Measurements from ENCODE around the gene CRY1. TPM values are rescaled to one million over a fixed set of nuclear protein-coding genes. Genes with fewer than 3 reads are reported as not detected.

CRY1 gene
- total and polyA plus RNA-seq, 9 of the 15 experiments (the other 6 are each of a cell fraction or from before 2014, with no cell fraction given) = 8.7 to 33.3 (median 25.2) TPM

- H3K36me3 ChIP-seq (ENCODE audit: control insufficient read depth, insufficient read depth, low read length) = no peaks in the 10 kb centered on the region
- ChIA-PET CTCF (ENCODE audit: low intra/inter-chr PET ratio) (no interaction called here), POLR2A (interaction anchor here (1.0 kb wide), 1 partner anchor 10 kb away, joined by 3 read pairs; no protein-coding TSS in a partner anchor)
- no peaks in the 10 kb centered on the region for H3K9me3 ChIP-seq (replicated peaks; ENCODE audit: control insufficient read depth, insufficient read depth, low read depth, low read length)
- BruUV-seq (replicated peaks) = no TSS peak
- DNase-seq (ENCODE audit: extremely low read depth in 1 of 4, low spot score in 3 of 4) (no peak), ATAC-seq (no peak), FAIRE-seq (no peak)
- H3K9me1 ChIP-seq (ENCODE audit: control insufficient read depth, insufficient read depth, low read length) = no peaks in the 10 kb centered on the region
- intact Hi-C loops (cut with micrococcal nuclease) = no loop called here
- H3K4me3 ChIP-seq = no peak overlapping the region
- no peak overlapping the region for H3K27ac ChIP-seq (ENCODE audit: extremely low read depth, low read depth, low read length)
- no peaks in the 10 kb centered on the region for H4K20me1 ChIP-seq (replicated peaks; ENCODE audit: control insufficient read depth, insufficient read depth, low read length)
- in situ Hi-C loops (cut with MboI) = no loop called here
- H2AFZ ChIP-seq (ENCODE audit: low read depth, low read length) = no peak overlapping the region
- no peak overlapping the region for H3K4me2 ChIP-seq (ENCODE audit: insufficient read depth, low read length)
- H3K9ac ChIP-seq (ENCODE audit: insufficient read depth in 1 of 2, low read depth in 2 of 2, low read length in 2 of 2) = no peak overlapping the region
- no peaks in the 10 kb centered on the region for H3K4me1 ChIP-seq (replicated peaks in 1 of 2; ENCODE audit: control insufficient read depth in 2 of 2, insufficient read depth in 2 of 2, low read length in 2 of 2)
- H3K27me3 ChIP-seq (ENCODE audit: control insufficient read depth in 2 of 2, insufficient read depth in 2 of 2, low read length in 2 of 2) = no peaks in the 10 kb centered on the region
- no peaks in the 10 kb centered on the region for H3K79me2 ChIP-seq (ENCODE audit: control insufficient read depth, insufficient read depth, low read length)
- TF ChIP-seq ZNF583 (CRISPR knock-in tag; IDR thresholded peaks at IDR 0.05) = peak; percentile 92
- TF ChIP-seq, protein P1, sequence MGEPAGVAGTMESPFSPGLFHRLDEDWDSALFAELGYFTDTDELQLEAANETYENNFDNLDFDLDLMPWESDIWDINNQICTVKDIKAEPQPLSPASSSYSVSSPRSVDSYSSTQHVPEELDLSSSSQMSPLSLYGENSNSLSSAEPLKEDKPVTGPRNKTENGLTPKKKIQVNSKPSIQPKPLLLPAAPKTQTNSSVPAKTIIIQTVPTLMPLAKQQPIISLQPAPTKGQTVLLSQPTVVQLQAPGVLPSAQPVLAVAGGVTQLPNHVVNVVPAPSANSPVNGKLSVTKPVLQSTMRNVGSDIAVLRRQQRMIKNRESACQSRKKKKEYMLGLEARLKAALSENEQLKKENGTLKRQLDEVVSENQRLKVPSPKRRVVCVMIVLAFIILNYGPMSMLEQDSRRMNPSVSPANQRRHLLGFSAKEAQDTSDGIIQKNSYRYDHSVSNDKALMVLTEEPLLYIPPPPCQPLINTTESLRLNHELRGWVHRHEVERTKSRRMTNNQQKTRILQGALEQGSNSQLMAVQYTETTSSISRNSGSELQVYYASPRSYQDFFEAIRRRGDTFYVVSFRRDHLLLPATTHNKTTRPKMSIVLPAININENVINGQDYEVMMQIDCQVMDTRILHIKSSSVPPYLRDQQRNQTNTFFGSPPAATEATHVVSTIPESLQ (CRISPR knock-in tag; IDR thresholded peaks at IDR 0.05) = no peak
Observed at GRCh38 chr12:107064687-107065086, 28.7 kb downstream of the CRY1 start.

- 100% methylated on average over 1 of the region's 1 CpG for WGBS (ENCODE audit: insufficient coverage, low coverage, missing lambda C conversion rate)
- ChIA-PET CTCF (ENCODE audit: low intra/inter-chr PET ratio) (interaction anchor here (0.7 kb wide), 1 partner anchor 33 kb away, joined by 6 read pairs; no protein-coding TSS in a partner anchor), POLR2A (interaction anchor here (1.0 kb wide), 1 partner anchor 10 kb away, joined by 3 read pairs; no protein-coding TSS in a partner anchor)
- no peaks in the 10 kb centered on the region for H3K36me3 ChIP-seq (ENCODE audit: control insufficient read depth, insufficient read depth, low read length)
- intact Hi-C loops (cut with micrococcal nuclease) (no loop called here), in situ Hi-C loops (cut with MboI) (no loop called here)
- BruUV-seq (replicated peaks) = no TSS peak
- H3K9me1 ChIP-seq (ENCODE audit: control insufficient read depth, insufficient read depth, low read length) = no peaks in the 10 kb centered on the region
- H3K4me1 ChIP-seq (replicated peaks in 1 of 2; ENCODE audit: control insufficient read depth in 2 of 2, insufficient read depth in 2 of 2, low read length in 2 of 2) = no peaks in the 10 kb centered on the region
- no peak for ATAC-seq
- no peaks in the 10 kb centered on the region for H4K20me1 ChIP-seq (replicated peaks; ENCODE audit: control insufficient read depth, insufficient read depth, low read length)
- TF ChIP-seq ZFP36 (IDR thresholded peaks at IDR 0.05; ENCODE audit: low read depth, low read length, partially characterized antibody) (peak; percentile 15), MIER1 (IDR thresholded peaks at IDR 0.05; ENCODE audit: low read depth) (no peak), RBM25 (IDR thresholded peaks at IDR 0.05; ENCODE audit: low read depth, low read length, severe bottlenecking) (peak; percentile 9)
- no peak overlapping the region for H3K27ac ChIP-seq (ENCODE audit: extremely low read depth, low read depth, low read length)
- no peak for DNase-seq (ENCODE audit: extremely low read depth in 1 of 4, low spot score in 3 of 4)
- no peak overlapping the region for H3K4me3 ChIP-seq
- no peak overlapping the region for H2AFZ ChIP-seq (ENCODE audit: low read depth, low read length)
- no peak overlapping the region for H3K9ac ChIP-seq (ENCODE audit: insufficient read depth in 1 of 2, low read depth in 2 of 2, low read length in 2 of 2)
- H3K9me3 ChIP-seq (replicated peaks; ENCODE audit: control insufficient read depth, insufficient read depth, low read depth, low read length) = no peaks in the 10 kb centered on the region
- no peak overlapping the region for H3K4me2 ChIP-seq (ENCODE audit: insufficient read depth, low read length)
- FAIRE-seq = no peak
- no peaks in the 10 kb centered on the region for H3K27me3 ChIP-seq (ENCODE audit: control insufficient read depth in 2 of 2, insufficient read depth in 2 of 2, low read length in 2 of 2)
- no peaks in the 10 kb centered on the region for H3K79me2 ChIP-seq (ENCODE audit: control insufficient read depth, insufficient read depth, low read length)
Observed at GRCh38 chr12:107064243-107064642, 29.1 kb downstream of the CRY1 start.

All from K562 (cell line).